ENCODE results near the gene MANBA.
"Not testable (repeated sequence)": the region's sequence is repeated elsewhere in the genome, so short reads cannot be mapped to it uniquely, and the experiment has no call there.

Gene MANBA

DNA sequence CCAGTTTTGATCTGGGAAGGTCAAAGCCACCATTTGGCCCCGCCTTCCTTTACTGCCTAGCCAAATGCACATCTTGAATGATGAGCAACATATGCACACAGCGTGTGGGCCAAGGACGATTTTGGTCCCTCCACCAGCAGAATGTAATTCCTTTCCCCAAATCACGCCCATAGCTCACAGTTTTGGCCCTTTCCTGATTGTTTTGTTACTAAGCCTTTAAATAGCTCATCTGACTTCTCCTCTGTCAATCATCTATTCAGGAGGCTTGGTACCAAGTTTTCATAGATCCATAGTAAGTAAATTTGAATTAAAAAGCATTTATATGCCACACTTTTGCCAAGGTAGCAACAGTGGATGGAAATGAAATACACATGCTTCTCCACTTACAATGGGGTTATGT lies 136.3 kb downstream of the MANBA start:
- H3K27ac ChIP-seq: no peak overlapping the region
- TF ChIP-seq, protein P1, sequence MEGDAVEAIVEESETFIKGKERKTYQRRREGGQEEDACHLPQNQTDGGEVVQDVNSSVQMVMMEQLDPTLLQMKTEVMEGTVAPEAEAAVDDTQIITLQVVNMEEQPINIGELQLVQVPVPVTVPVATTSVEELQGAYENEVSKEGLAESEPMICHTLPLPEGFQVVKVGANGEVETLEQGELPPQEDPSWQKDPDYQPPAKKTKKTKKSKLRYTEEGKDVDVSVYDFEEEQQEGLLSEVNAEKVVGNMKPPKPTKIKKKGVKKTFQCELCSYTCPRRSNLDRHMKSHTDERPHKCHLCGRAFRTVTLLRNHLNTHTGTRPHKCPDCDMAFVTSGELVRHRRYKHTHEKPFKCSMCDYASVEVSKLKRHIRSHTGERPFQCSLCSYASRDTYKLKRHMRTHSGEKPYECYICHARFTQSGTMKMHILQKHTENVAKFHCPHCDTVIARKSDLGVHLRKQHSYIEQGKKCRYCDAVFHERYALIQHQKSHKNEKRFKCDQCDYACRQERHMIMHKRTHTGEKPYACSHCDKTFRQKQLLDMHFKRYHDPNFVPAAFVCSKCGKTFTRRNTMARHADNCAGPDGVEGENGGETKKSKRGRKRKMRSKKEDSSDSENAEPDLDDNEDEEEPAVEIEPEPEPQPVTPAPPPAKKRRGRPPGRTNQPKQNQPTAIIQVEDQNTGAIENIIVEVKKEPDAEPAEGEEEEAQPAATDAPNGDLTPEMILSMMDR (conservative IDR thresholded peaks at IDR 0.05): no peak
- TF ChIP-seq ZFX (IDR thresholded peaks at IDR 0.05): no peak

DNA sequence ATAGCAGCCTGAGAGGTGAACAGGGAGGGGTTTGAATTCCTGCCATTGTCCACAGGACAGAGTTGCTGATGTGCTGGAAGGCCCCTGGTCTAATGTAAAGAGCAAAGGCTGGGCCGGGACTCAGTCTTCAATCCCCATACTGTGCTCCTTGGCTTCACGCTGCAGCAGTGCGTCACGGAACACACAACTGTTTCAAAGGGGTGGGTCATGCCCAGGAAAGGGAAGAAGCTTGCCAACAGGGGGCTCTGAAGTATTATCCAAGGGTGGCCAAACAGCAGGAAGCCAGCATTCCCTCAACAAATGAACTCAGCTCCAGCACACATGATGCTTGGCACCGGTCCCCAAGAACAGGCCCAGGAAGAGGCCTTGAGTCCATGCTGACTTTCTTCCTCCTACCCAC lies 137.1 kb downstream of the MANBA start:
- no peak for TF ChIP-seq ZFX (IDR thresholded peaks at IDR 0.05)
- TF ChIP-seq, protein P1 (conservative IDR thresholded peaks at IDR 0.05): 0 out of 2 replicates have a peak, but pooled peaks have one; percentile 1
- no peak overlapping the region for H3K27ac ChIP-seq

DNA sequence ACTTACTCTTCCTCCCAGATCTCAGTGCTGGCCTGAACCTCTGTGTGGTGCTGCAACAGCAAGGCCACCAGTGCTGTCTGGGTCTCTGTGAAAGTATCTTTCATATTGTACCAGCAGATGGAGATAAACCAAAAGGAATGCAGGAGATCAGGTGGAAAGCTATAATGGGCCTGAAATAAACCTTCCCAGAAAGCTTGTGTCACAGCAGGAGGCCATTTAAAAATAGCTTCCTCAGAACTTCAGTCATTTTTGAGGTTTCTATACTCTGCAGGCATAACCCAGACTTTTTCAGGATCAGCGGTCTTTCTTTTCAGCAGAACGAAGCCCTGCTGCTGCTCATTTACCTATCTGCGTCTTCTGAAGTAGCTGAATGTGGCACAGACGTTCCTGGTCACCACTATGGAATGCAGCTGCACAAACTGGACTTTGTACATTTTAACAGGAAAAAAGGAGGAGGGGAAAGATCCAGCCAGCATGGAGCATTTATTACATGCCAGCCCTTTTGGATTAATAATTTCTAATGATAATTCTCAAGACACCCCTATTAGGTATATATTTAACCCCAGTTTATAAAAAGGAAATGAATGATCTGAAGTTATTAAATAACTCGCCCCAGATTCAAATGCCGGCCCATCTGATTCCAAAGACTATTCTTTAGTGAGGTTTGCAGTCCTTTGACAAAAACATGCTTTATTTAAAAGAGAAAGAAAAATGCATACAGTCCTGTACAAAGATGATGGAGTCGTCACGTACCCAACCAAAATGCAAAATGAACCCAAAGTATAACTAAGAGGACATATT lies 139.9 kb downstream of the MANBA start:
- TF ChIP-seq ZFX (IDR thresholded peaks at IDR 0.05): no peak
- TF ChIP-seq, protein P1 (conservative IDR thresholded peaks at IDR 0.05): peak; percentile 42
- no peak overlapping the region for H3K27ac ChIP-seq

GRCh38 chr4:102619776-102620631 lies 140.8 kb downstream of the MANBA start:
- not testable (repeated sequence) for H3K27ac ChIP-seq

GRCh38 chr4:102619021-102619420 lies 141.7 kb downstream of the MANBA start:
- H3K27ac ChIP-seq: not testable (repeated sequence)

DNA sequence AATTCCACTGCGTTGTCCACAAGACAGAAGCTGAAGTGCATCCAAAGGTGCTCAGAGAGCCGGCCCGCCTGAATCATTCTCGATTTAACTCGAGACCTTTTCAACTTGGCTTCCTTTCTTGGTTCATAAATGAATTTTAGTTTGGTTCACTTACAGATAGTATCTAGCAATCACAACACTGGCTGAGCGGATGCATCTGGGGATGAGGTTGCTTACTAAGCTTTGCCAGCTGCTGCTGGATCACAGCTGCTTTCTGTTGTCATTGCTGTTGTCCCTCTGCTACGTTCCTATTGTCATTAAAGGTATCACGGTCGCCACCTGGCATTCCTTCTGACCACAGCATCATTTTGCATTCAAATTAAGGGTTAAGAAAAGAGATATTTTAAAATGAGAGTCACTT lies 144.1 kb downstream of the MANBA start:
- TF ChIP-seq, protein P1 (conservative IDR thresholded peaks at IDR 0.05): no peak
- TF ChIP-seq ZFX (IDR thresholded peaks at IDR 0.05): no peak
- H3K27ac ChIP-seq: no peak overlapping the region

DNA sequence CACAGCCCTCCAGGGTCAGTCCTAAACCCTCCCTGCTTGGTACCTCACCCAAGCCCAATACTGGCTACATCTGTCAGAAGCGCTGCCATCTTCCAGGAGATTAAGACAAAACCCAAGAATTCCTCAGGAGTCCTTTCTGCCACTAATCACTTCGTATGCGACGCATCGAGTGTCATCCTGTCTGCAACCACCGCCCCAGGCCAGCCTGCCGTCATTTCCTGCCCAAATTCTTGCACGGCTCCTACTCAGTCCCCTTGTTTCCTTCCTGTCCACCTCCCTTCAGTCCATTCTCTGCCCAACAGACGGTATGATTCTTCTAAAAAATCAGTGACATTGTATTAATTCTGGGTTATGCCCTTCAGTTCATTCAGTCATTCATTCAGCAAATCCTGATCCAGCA lies 146.0 kb downstream of the MANBA start:
- H3K27ac ChIP-seq: no peak overlapping the region
- no peak for TF ChIP-seq ZFX (IDR thresholded peaks at IDR 0.05)
- TF ChIP-seq, protein P1 (conservative IDR thresholded peaks at IDR 0.05): no peak

- no peak overlapping the region for H3K27ac ChIP-seq
- TF ChIP-seq, protein P1 (conservative IDR thresholded peaks at IDR 0.05): no peak
- TF ChIP-seq ZFX (IDR thresholded peaks at IDR 0.05): no peak
Observed at GRCh38 chr4:102612824-102613366, 147.9 kb downstream of the MANBA start.
